Mononuclear cell (primary cell): ENCODE data around the gene WNK2. TPM values are rescaled to one million over a fixed set of nuclear protein-coding genes. Genes with fewer than 3 reads are reported as not detected.

ENCODE experiments used
- H3K27me3 ChIP-seq: 2 replicates; pipeline ENCODE4 v1.6.0; 2011; ENCODE audit warnings: low read length, control low read depth; ENCODE audit not compliant: insufficient read depth
- H3K4me1 ChIP-seq: 2 replicates; pipeline ENCODE4 v1.5.1; 2011; ENCODE audit warnings: mild to moderate bottlenecking, low read length, control low read depth; ENCODE audit not compliant: insufficient read depth
- H3K4me3 ChIP-seq: 2 replicates; pipeline ENCODE4 v1.5.1; 2011; ENCODE audit warnings: mild to moderate bottlenecking, low read length, moderate library complexity
- H3K9me3 ChIP-seq: 2 replicates; pipeline ENCODE4 v1.5.1; 2011; ENCODE audit warnings: low read depth, mild to moderate bottlenecking, control low read depth, low read length
- total RNA-seq: library from RNA; depleted of rRNA; stranded (reverse); fragments of >200 nt; gene quantifications from one replicate; pipeline ENCODE4 v1.2.3, GENCODE V29; 2012

The WNK2 gene
- total RNA-seq, 1 donor: 0.10 TPM

DNA sequence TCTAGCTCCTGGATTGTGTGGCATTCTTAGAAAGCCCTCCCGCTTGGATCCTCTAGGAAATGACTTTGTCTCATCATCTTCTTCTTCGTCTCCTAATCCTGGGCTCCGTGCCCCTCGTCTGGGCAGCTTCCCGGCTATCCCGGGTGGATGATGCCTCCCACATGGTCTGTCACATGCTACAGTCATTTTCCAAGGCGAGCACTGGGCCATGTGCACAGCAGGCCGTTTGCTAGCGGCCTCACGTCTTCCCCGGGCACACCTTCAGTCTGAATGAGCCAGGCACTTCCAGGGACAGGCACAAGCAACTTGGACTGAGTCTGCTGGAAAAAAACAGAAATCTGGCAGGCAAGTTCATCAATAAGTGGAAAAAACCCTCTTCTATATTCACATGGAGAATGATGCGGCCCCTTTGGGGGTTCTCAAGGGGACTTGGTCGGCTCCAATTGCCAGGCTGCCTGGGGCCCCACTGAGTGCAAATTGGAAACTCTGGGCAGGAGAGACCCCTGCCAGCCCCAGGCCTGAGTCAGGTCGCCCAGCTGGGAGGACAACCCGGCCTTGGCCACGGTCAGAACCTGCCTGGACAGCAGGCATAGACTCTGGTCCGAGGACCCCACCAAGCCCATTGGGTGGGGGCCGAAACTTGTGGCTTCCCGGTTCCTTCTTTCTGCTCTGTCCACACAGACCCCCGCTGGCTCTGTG, 11.1 kb upstream of the WNK2 start:
- no peaks in the 10 kb centered on the region for H3K27me3 ChIP-seq
- H3K9me3 ChIP-seq: no peaks in the 10 kb centered on the region
- H3K4me1 ChIP-seq: peaks cover 4% of the 10 kb centered on the region
- no peak overlapping the region for H3K4me3 ChIP-seq

DNA sequence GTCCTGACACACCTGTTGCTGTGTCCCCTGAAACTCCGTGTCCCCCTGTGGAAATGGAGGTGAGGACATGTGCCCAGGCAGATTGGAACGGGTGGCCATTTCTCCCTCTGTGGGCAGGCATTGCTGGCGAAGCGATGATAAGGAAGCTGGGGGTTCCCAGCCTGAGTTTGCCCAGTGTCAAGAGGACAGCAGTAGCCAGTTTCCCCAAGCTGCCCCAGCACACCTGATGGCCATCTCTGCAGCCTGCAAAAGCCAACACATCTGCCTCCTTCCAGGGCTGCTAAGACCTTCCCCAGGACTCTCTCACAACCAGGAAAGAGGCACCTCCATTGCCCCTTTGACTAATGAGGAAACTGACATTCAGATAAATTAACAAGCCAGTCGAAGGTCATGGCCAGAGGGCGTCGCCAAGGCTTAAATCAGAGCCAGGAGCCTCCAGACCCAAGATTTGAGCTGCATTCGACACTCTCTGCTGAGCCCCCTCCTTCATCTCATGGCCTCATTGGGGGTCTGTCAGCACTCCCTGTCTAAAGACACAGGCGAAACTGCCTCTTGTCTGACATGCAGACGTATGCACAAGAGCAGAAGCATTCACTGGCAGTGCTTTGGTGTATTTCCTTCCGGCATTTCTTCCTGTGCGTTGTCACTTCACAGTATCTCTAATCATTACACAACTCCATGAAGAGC, 10.4 kb upstream of the WNK2 start:
- peaks cover 4% of the 10 kb centered on the region for H3K4me1 ChIP-seq
- no peaks in the 10 kb centered on the region for H3K9me3 ChIP-seq
- no peaks in the 10 kb centered on the region for H3K27me3 ChIP-seq
- no peak overlapping the region for H3K4me3 ChIP-seq

DNA sequence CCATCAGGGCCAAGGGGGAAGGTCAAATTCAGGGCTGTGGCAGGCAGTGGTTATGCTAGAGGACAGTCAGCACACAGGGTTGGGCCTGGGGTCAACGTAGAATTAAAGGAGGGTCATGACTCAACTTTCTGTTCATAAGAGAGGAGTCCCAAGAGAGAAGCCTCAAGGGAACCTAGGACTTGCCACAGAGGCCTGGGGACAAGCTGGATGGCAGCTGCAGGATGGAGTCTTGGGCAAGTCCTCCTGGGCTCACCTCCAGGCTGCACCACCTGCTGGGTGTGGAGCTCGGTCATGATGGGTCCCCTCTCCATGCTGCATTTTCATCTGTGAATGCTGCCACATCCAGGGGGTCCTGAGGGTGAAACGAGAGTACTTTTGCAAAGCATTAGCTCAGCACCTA, 9.0 kb upstream of the WNK2 start:
- Histone ChIP-seq H3K4me3 (no peak overlapping the region), H3K4me1 (peaks cover 4% of the 10 kb centered on the region), H3K27me3 (no peaks in the 10 kb centered on the region), H3K9me3 (no peaks in the 10 kb centered on the region)

DNA sequence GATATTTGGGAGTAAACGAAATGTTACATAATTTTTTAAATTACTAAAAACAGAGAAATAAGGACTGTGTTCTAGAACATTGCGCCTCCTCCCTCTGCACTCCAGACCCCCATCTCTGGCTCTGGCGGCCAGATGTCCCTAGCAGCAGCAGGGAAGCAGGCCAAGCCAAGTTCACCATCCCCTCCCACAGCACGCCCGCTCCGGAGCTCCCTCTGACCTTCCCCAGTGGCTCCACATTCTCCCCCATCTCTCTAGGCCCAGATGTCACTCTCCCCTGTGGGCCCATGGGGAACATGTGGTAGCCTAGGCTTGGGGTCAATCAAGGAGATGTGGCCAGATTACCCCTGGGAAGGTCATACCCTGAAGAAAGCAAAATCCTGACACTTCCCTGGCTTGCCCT, 6.3 kb upstream of the WNK2 start:
- Histone ChIP-seq H3K27me3 (peaks cover 14% of the 10 kb centered on the region), H3K4me1 (peaks cover 4% of the 10 kb centered on the region), H3K4me3 (no peak overlapping the region), H3K9me3 (no peaks in the 10 kb centered on the region)

DNA sequence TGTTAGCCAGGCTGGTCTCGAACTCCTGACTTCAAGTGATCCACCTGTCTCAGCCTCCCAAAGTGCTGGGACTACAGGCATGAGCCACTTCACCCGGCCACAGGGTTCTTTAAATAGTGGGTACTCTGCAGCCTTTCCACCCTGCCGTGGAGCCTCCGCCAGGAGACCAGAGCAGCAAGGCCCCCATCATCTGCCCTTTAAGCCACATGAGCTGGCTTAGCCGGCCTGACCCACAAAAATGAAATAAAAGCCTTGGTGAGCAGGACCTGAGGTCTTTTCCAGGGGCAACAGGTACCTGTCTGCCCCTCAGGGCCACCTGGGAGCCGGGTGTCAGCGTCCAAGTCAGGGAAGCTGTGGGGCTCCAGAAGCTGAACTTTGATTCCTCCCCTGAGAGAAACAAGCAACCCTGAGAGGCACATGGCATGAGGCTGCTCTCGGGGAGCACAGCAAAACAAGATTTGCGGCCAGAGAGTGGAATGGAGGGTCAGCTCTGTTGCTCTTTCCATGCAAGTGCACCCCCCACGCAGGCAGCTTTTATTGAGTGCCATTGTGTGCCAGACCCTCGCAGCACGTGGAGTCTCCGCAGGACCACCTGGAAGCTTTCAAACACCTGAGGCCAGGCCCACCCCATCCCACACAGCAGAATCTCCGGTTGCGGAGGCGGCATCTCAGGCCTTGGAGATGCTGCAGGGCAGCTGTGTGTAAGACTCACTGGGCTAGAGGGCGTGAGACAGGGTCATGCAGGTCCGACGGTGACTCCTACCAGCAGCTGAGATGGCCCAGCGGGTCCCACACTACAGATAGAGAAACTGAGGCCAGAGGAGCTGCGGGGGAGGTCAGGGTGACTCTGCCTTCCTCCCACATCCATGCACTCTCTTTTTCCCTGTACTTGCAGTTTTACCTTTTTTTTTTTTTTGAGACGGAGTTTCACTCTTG, 4.8 kb upstream of the WNK2 start:
- peaks cover 26% of the 10 kb centered on the region for H3K27me3 ChIP-seq
- no peak overlapping the region for H3K4me3 ChIP-seq
- H3K9me3 ChIP-seq: no peaks in the 10 kb centered on the region
- H3K4me1 ChIP-seq: peaks cover 7% of the 10 kb centered on the region

DNA sequence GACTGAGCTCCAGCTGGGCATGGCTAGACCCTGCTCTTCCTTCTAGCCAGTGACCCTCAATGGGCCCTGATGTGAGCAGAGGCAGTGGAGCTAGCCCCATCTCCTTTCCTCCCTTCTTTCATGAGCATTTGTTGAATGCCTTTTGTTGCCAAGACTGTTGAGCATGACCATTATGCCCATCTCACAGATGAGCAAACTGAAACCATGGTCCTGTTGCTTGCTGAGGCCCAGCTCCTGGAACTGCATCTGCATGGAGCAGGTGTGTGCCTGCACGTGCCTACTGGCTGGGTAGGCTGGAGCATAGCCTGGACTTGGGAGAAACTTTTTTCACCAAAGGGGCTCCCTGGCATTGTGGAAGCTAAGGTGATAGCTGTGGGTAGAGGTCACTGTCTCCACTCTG, 3.0 kb upstream of the WNK2 start:
- H3K9me3 ChIP-seq: no peaks in the 10 kb centered on the region
- H3K4me3 ChIP-seq: no peak overlapping the region
- H3K27me3 ChIP-seq: peaks cover 31% of the 10 kb centered on the region
- peaks cover 14% of the 10 kb centered on the region for H3K4me1 ChIP-seq

DNA sequence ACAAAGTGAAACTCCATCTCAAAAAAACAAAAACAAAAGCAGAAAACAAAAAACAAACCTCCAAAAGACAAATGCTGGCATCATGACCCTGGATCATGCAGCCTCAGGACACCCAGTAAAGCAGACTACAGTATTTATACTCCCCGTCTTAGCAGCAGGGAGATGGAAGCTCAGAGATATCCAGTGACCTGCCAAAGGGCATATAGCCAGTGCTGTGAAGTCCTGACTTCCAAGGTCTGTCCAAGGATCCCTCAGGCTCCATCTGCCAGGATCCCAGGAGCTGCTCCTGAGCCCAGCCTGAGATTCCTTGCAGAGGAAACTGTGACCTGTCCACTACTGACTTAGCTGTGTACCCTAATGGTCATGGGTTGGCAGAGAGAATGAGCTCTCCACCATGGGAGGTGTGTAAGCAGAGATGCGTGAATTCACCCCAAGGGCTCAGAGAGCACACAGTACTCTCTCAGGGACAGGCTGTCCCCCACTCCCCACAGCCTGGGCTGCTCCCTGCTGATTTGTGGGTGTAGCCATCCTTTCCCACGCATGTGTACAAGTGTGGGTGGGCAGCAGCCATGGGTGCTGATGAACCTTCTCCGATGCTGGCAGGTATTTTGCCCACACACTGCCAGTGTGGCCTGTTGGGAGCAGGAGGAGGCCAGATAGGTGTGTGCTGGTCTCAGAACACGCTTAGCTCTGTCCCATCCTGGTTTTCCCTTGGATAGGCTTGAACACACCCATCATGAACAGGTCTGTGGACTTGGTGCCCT, 2.1 kb upstream of the WNK2 start:
- H3K9me3 ChIP-seq: no peaks in the 10 kb centered on the region
- H3K27me3 ChIP-seq: peaks cover 35% of the 10 kb centered on the region
- H3K4me1 ChIP-seq: peaks cover 14% of the 10 kb centered on the region
- H3K4me3 ChIP-seq: no peak overlapping the region

DNA sequence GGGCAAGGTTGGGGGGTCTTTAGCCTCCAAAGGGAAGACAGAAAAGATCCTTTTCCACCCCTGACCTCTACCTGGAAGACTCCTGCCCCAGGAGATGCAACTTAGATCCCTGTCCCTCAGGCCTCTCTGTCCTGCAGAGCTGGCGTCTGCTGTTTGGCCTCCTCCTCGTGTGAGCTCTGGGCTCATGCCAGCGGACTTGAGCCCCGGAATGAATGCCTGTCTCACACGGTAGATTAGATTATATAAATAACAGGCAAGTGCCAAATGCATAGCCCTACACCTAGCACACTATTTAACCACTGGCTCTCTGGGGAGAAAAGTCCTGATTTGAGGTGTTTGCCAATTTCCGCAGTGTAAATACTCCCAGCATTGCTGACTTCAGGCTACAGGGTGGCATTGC, 1.4 kb upstream of the WNK2 start:
- peaks cover 35% of the 10 kb centered on the region for H3K27me3 ChIP-seq
- H3K4me3 ChIP-seq: no peak overlapping the region
- H3K9me3 ChIP-seq: no peaks in the 10 kb centered on the region
- peaks cover 14% of the 10 kb centered on the region for H3K4me1 ChIP-seq

DNA sequence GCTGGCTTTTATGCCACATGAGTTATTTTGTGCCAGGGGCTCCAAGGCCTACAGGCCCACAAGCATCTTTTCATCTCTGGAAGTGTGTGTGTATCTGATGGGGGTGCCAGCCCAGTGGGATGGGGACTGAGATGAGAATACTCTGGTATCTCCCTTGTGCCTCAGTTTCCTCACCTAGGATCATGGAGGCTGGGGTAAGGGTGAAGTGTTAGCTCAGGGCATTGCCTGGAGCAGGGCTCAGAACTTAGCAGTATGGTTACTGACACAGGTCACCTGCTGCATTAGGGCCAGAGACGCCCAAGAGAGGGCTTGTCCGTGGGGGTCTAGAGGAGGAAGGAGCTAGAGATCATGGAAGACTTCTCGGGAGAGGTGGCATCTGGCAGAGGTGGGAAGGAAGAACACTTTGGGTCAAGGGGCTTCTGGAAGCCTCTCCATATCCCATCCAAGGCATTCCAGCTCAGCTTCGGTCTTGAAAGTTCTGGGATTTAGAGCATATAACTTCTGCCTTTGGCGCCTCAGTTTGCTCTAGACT, 742 bp upstream of the WNK2 start:
- H3K4me1 ChIP-seq: peaks cover 14% of the 10 kb centered on the region
- peaks cover 35% of the 10 kb centered on the region for H3K27me3 ChIP-seq
- no peaks in the 10 kb centered on the region for H3K9me3 ChIP-seq
- H3K4me3 ChIP-seq: no peak overlapping the region

DNA sequence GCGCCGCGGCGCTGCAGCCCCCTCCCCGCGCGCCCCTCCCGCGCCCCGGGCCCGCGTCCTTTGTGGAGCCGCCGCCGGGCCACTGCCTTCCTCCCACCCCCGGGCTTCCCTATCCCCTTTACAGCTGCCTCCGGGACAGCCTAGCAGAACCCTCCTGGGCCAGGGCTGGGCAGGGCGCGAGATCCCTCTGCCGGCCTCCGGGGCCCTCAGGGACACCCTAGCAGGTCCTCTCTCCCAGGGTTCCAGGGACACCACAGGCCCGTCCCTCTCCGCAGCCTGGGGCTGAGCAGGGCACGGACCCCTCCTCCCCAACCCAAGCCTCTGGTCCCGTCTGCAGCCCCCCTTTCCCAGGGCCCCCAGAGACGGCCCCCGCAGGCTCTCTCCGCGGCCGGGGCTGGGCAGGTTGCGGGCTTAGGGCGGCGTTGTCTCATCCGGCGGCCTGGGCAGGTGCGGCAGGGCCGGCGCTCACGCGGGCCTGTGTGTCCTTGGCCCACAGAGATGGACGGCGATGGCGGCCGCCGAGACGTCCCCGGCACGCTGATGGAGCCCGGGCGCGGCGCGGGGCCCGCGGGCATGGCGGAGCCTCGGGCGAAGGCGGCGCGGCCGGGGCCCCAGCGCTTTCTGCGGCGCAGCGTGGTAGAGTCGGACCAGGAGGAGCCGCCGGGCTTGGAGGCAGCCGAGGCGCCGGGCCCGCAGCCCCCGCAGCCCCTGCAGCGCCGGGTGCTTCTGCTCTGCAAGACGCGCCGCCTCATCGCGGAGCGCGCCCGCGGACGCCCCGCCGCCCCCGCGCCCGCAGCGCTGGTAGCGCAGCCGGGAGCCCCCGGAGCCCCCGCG, 710 bp downstream of the WNK2 start:
- Histone ChIP-seq H3K27me3 (peaks cover 35% of the 10 kb centered on the region), H3K4me3 (no peak overlapping the region)

DNA sequence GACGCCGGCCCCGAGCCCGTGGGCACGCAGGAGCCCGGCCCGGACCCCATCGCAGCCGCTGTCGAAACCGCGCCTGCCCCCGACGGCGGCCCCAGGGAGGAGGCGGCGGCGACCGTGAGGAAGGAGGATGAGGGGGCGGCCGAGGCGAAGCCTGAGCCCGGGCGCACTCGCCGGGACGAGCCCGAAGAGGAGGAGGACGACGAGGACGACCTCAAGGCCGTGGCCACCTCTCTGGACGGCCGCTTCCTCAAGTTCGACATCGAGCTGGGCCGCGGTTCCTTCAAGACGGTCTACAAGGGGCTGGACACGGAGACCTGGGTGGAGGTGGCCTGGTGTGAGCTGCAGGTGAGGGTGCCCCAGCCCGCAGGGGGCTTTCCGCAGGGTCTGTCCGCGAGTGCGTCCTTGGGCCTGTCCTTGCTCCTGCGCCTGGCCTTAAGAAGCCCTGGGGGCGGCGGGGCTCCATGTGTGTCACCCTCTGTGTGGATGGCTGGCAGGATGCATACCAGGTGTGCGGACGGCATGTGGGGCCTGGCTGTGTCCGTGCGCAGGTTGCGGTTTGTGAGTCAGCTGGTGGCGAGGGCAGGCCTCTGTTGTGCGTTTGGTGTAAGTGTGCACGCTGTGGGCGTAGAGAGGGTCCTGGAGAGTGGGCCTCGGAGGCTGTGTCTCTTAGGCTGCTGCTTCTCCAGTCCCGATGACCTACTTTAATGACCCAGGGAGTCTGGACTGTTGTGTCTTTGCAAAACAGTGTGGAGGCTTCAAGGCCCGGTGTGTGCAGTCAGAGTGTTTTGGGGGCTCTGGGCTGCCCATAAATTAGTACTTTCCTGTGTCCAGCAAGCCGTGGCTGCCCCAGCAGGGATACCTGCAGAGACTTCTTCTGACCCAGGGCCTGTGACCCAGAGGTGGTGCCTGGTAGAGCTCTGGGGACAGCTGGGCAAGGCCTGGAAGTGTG, 1.6 kb downstream of the WNK2 start:
- peaks cover 14% of the 10 kb centered on the region for H3K4me1 ChIP-seq
- peaks cover 33% of the 10 kb centered on the region for H3K27me3 ChIP-seq
- no peaks in the 10 kb centered on the region for H3K9me3 ChIP-seq
- no peak overlapping the region for H3K4me3 ChIP-seq

More for the DNA sequence above, 710 bp downstream of the WNK2 start:
- Histone ChIP-seq H3K4me1 (peaks cover 14% of the 10 kb centered on the region), H3K9me3 (no peaks in the 10 kb centered on the region)

DNA sequence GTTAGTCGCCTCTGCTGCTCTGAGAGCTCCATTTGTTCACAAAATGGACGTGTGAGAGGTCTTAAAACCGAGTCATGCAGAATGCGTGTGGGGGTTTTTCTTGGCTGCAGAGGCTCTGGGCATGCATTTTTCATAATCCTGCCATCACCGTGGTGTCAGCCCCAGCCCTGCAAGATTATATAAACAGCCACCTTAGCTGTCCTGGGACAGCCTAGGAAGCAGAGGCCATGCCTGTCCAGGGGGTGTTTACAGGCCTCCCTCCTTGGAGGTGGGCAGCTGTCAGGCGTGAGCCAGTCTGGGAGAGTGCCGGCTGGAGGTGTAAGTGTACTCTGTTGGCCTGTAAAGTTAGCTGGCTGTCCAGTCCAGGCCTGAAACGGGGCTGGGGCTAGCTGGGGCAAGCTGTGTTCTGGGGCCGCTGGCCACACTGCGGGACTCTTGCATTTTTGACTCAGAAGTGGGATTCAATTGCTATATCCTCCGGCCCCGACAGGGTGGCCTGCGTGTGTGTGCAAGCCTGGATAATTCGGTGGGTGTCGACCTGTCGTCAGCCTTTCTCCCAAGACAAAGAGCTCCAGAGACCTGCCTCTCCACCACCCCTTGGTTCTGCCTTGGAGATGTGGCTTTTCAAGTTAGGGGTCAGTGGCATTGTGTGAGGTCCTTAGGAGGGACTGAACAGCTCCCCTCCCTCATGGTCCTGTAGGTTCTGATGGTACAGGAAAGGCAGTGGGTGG, 2.4 kb downstream of the WNK2 start:
- Histone ChIP-seq H3K9me3 (no peaks in the 10 kb centered on the region), H3K4me3 (no peak overlapping the region), H3K4me1 (peaks cover 14% of the 10 kb centered on the region), H3K27me3 (peaks cover 33% of the 10 kb centered on the region)
